ENCODE measurements around the gene LRRC72.

The LRRC72 gene

DNA sequence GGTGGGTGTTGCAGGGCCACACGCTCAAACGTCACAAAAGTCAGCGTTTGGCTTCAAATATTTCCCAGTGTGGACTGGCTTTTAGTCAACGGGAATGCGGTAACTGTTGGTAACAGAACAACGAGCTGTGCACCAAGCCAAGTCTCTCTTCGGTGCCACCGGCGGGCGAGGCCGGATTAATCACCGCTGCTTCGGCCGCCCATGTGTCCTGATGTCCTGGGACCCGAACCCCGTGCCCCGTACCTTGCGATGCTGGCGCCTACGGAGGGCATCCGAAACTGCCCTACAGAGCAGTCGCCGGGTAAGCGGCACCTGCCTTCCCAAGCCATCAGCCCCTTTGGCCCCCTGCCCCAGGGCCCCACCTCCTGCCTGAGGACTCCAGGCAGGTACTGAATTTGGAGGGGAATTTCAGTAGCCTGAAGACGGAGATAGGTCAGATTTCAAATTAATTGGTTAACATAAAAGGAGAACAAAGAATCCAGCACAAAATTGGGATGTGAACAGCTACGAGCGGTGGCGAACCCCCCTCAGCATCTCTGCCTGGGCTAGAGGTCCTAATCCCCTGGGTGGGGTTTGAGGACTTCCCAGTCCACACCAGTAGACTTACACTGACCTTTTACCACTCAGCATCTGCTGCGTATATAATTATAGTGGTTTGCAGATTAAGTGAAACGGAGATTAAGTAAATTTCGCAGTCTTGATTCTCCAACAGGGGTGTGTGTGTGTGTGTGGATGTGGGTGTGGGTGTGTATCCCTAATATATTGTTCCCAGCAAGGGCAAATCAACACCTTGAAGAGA lies at the start of gene LRRC72:
LRRC72 (plus strand) TSS at position 84 of the 799 bp plus-strand sequence; CDS start at position 212, 128 bp downstream.
- no peaks in the 10 kb centered on the region for H3K9me2 ChIP-seq (replicated peaks; ENCODE audit: control insufficient read depth, low read length)
- H3K4me1 ChIP-seq (ENCODE audit: control insufficient read depth, low read length): no peaks in the 10 kb centered on the region
- no peaks in the 10 kb centered on the region for H3K36me3 ChIP-seq (ENCODE audit: control insufficient read depth, low read length)
- no peak within 1 kb of the TSS for H3K4me2 ChIP-seq (ENCODE audit: low read length)
- no peaks in the 10 kb centered on the region for H4K20me1 ChIP-seq (ENCODE audit: control insufficient read depth, insufficient read depth, low read depth, low read length)
- H3K27me3 ChIP-seq (ENCODE audit: control insufficient read depth, low read length): no peaks in the 10 kb centered on the region
- H3K9me3 ChIP-seq (ENCODE audit: control insufficient read depth, insufficient read depth, low read length): no peaks in the 10 kb centered on the region
- no peaks in the 10 kb centered on the region for H3F3A ChIP-seq (ENCODE audit: control insufficient read depth, insufficient read depth)
- no peak for TF ChIP-seq EZH2phosphoT487 (IDR thresholded peaks at IDR 0.05; ENCODE audit: borderline replicate concordance, low read length)
- no peak for TF ChIP-seq CTCF (IDR thresholded peaks at IDR 0.05; ENCODE audit: low read depth, low read length, poor library complexity, severe bottlenecking)
- H3K4me3 ChIP-seq (ENCODE audit: low read length): no peak within 1 kb of the TSS
- H3K27ac ChIP-seq (ENCODE audit: low read depth, low read length): no peak within 1 kb of the TSS
- no peaks in the 10 kb centered on the region for H3K79me2 ChIP-seq (ENCODE audit: control insufficient read depth, low read length)

- H3K4me2 ChIP-seq (ENCODE audit: low read length): no peak overlapping the region
- H3K27ac ChIP-seq (ENCODE audit: low read depth, low read length): no peak overlapping the region
- H3K79me2 ChIP-seq (ENCODE audit: control insufficient read depth, low read length): no peaks in the 10 kb centered on the region
- TF ChIP-seq EZH2phosphoT487 (IDR thresholded peaks at IDR 0.05; ENCODE audit: borderline replicate concordance, low read length) (no peak), CTCF (IDR thresholded peaks at IDR 0.05; ENCODE audit: low read depth, low read length, poor library complexity, severe bottlenecking) (no peak)
- H3K9me2 ChIP-seq (replicated peaks; ENCODE audit: control insufficient read depth, low read length): no peaks in the 10 kb centered on the region
- no peaks in the 10 kb centered on the region for H3K4me1 ChIP-seq (ENCODE audit: control insufficient read depth, low read length)
- H4K20me1 ChIP-seq (ENCODE audit: control insufficient read depth, insufficient read depth, low read depth, low read length): no peaks in the 10 kb centered on the region
- H3K36me3 ChIP-seq (ENCODE audit: control insufficient read depth, low read length): no peaks in the 10 kb centered on the region
- no peaks in the 10 kb centered on the region for H3F3A ChIP-seq (ENCODE audit: control insufficient read depth, insufficient read depth)
- H3K9me3 ChIP-seq (ENCODE audit: control insufficient read depth, insufficient read depth, low read length): no peaks in the 10 kb centered on the region
- H3K27me3 ChIP-seq (ENCODE audit: control insufficient read depth, low read length): 0 out of 2 replicates have a peak, but pooled peaks cover 3% of the 10 kb centered on the region
- no peak overlapping the region for H3K4me3 ChIP-seq (ENCODE audit: low read length)
Observed at GRCh38 chr7:16479161-16479560, 47.5 kb upstream of the LRRC72 start.

GRCh38 chr7:16479591-16479990 lies 47.0 kb upstream of the LRRC72 start:
- no peaks in the 10 kb centered on the region for H3K9me3 ChIP-seq (ENCODE audit: control insufficient read depth, insufficient read depth, low read length)
- H3K27me3 ChIP-seq (ENCODE audit: control insufficient read depth, low read length): 0 out of 2 replicates have a peak, but pooled peaks cover 3% of the 10 kb centered on the region
- H3K27ac ChIP-seq (ENCODE audit: low read depth, low read length): no peak overlapping the region
- H3K4me2 ChIP-seq (ENCODE audit: low read length): no peak overlapping the region
- H4K20me1 ChIP-seq (ENCODE audit: control insufficient read depth, insufficient read depth, low read depth, low read length): no peaks in the 10 kb centered on the region
- no peak overlapping the region for H3K4me3 ChIP-seq (ENCODE audit: low read length)
- no peaks in the 10 kb centered on the region for H3K79me2 ChIP-seq (ENCODE audit: control insufficient read depth, low read length)
- H3K4me1 ChIP-seq (ENCODE audit: control insufficient read depth, low read length): no peaks in the 10 kb centered on the region
- no peak for TF ChIP-seq CTCF (IDR thresholded peaks at IDR 0.05; ENCODE audit: low read depth, low read length, poor library complexity, severe bottlenecking)
- TF ChIP-seq EZH2phosphoT487 (IDR thresholded peaks at IDR 0.05; ENCODE audit: borderline replicate concordance, low read length): no peak
- no peaks in the 10 kb centered on the region for H3K36me3 ChIP-seq (ENCODE audit: control insufficient read depth, low read length)
- no peaks in the 10 kb centered on the region for H3K9me2 ChIP-seq (replicated peaks; ENCODE audit: control insufficient read depth, low read length)
- no peaks in the 10 kb centered on the region for H3F3A ChIP-seq (ENCODE audit: control insufficient read depth, insufficient read depth)

Measured in DOHH2 (cell line).